ENCODE measurements around the gene TOMM7. TPM values are rescaled to one million over a fixed set of nuclear protein-coding genes. Genes with fewer than 3 reads are reported as not detected.
A peak's percentile ranks its signal among the peaks of the same experiment; 100 is the strongest.

The TOMM7 gene
- total RNA-seq, 2 donors from 2014 or later: 335 to 356 TPM

GRCh38 chr7:22823142-22823497 lies 471 bp upstream of the TOMM7 start:
- H3K9me3 Mint-ChIP-seq: no peaks in the 10 kb centered on the region
- Histone ChIP-seq H3K36me3 (ENCODE audit: control insufficient read depth, insufficient read depth, low read length) (peaks cover 2% of the 10 kb centered on the region), H3K9me3 (ENCODE audit: control insufficient read depth, low read length) (no peaks in the 10 kb centered on the region), H3K27me3 (ENCODE audit: control insufficient read depth, insufficient read depth, low read length, poor library complexity, severe bottlenecking) (no peaks in the 10 kb centered on the region), H3K27ac (ENCODE audit: low read depth, low read length) (no peak overlapping the region), H3K4me3 (ENCODE audit: low read length) (peak overlapping the region; percentile 100), H3K9ac (ENCODE audit: extremely low read depth, low read length, poor library complexity, severe bottlenecking) (no peak overlapping the region), H3K4me1 (ENCODE audit: control insufficient read depth, insufficient read depth, low read length) (peaks cover 5% of the 10 kb centered on the region)
- peak overlapping the region; percentile 82 for H3K27ac Mint-ChIP-seq
- no peak for TF ChIP-seq CTCF (conservative IDR thresholded peaks at IDR 0.05)
- no peaks in the 10 kb centered on the region for H3K27me3 Mint-ChIP-seq (ENCODE audit: insufficient read depth)
- peaks cover 4% of the 10 kb centered on the region for H3K36me3 Mint-ChIP-seq (ENCODE audit: low read depth)
- peak; percentile 35 for DNase-seq
- WGBS, 2 experiments (ENCODE audit: insufficient coverage in 1 of 2, insufficient read length in 1 of 2): 70 to 76% methylated on average over 3 of the region's 3 CpGs
- H3K4me3 Mint-ChIP-seq: peak overlapping the region; percentile 95
- peaks cover 16% of the 10 kb centered on the region for H3K4me1 Mint-ChIP-seq

GRCh38 chr7:22821702-22822485 lies 755 bp downstream of the TOMM7 start:
- peaks cover 18% of the 10 kb centered on the region for H3K4me1 Mint-ChIP-seq
- 9 to 13% methylated on average over 13 to 18 of the region's 18 CpGs for WGBS, 2 experiments (ENCODE audit: insufficient coverage in 1 of 2, insufficient read length in 1 of 2)

GRCh38 chr7:22819476-22819875 lies 3.2 kb downstream of the TOMM7 start:
- no peak for DNase-seq
- Mint-ChIP-seq H3K4me1 (peaks cover 23% of the 10 kb centered on the region), H3K36me3 (ENCODE audit: low read depth) (peaks cover 36% of the 10 kb centered on the region), H3K27me3 (ENCODE audit: insufficient read depth) (no peaks in the 10 kb centered on the region), H3K4me3 (peak overlapping the region; percentile 95), H3K9me3 (no peaks in the 10 kb centered on the region), H3K27ac (peak overlapping the region; percentile 53)
- no peak for TF ChIP-seq CTCF (conservative IDR thresholded peaks at IDR 0.05)
- Histone ChIP-seq H3K9ac (ENCODE audit: extremely low read depth, low read length, poor library complexity, severe bottlenecking) (no peak overlapping the region), H3K4me3 (ENCODE audit: low read length) (peak overlapping the region; percentile 100), H3K4me1 (ENCODE audit: control insufficient read depth, insufficient read depth, low read length) (peaks cover 5% of the 10 kb centered on the region), H3K27me3 (ENCODE audit: control insufficient read depth, insufficient read depth, low read length, poor library complexity, severe bottlenecking) (no peaks in the 10 kb centered on the region), H3K9me3 (ENCODE audit: control insufficient read depth, low read length) (no peaks in the 10 kb centered on the region), H3K36me3 (ENCODE audit: control insufficient read depth, insufficient read depth, low read length) (peaks cover 38% of the 10 kb centered on the region), H3K27ac (ENCODE audit: low read depth, low read length) (no peak overlapping the region)
- WGBS, 2 experiments (ENCODE audit: insufficient coverage in 1 of 2, insufficient read length in 1 of 2): 93 to 95% methylated on average over 3 to 4 of the region's 4 CpGs

More at GRCh38 chr7:22821702-22822485, 755 bp downstream of the TOMM7 start:
- Mint-ChIP-seq H3K36me3 (ENCODE audit: low read depth) (peaks cover 16% of the 10 kb centered on the region), H3K27me3 (ENCODE audit: insufficient read depth) (no peaks in the 10 kb centered on the region), H3K4me3 (peak overlapping the region; percentile 95), H3K9me3 (no peaks in the 10 kb centered on the region), H3K27ac (peak overlapping the region; percentile 97)
- peaks cover 15% of the 10 kb centered on the region for H3K36me3 ChIP-seq (ENCODE audit: control insufficient read depth, insufficient read depth, low read length)
- peak overlapping the region; percentile 100 for H3K4me3 ChIP-seq (ENCODE audit: low read length)
- H3K9me3 ChIP-seq (ENCODE audit: control insufficient read depth, low read length): no peaks in the 10 kb centered on the region
- peak overlapping the region; percentile 92 for H3K9ac ChIP-seq (ENCODE audit: extremely low read depth, low read length, poor library complexity, severe bottlenecking)
- DNase-seq: peak; percentile 65
- TF ChIP-seq CTCF (conservative IDR thresholded peaks at IDR 0.05): no peak
- H3K27ac ChIP-seq (ENCODE audit: low read depth, low read length): no peak overlapping the region
- no peaks in the 10 kb centered on the region for H3K27me3 ChIP-seq (ENCODE audit: control insufficient read depth, insufficient read depth, low read length, poor library complexity, severe bottlenecking)
- H3K4me1 ChIP-seq (ENCODE audit: control insufficient read depth, insufficient read depth, low read length): peaks cover 5% of the 10 kb centered on the region
